ENCODE results near the gene CARS1. TPM values are rescaled to one million over a fixed set of nuclear protein-coding genes. Genes with fewer than 3 reads are reported as not detected.

The CARS1 gene
- total RNA-seq, 1 donor from 2014 or later: 33.2 TPM

GRCh38 chr11:2960139-2960538 is 97.1 kb downstream of the CARS1 start:
- no peak for DNase-seq (ENCODE audit: low spot score)

GRCh38 chr11:2958251-2958650 is 99.0 kb downstream of the CARS1 start:
- no peak for DNase-seq (ENCODE audit: low spot score)

GRCh38 chr11:2955906-2956476 is 101.2 kb downstream of the CARS1 start:
- no peak for DNase-seq (ENCODE audit: low spot score)

GRCh38 chr11:2954263-2954662 is 103.0 kb downstream of the CARS1 start:
- no peak for DNase-seq (ENCODE audit: low spot score)

GRCh38 chr11:2952290-2952689 is 104.9 kb downstream of the CARS1 start:
- no peak for DNase-seq (ENCODE audit: low spot score)

- no peak for DNase-seq (ENCODE audit: low spot score)
Observed at GRCh38 chr11:2951231-2952110, 105.8 kb downstream of the CARS1 start.

Other genes starting within 250 kb of the CARS1 start
- gene CDKN1C, start 171.6 kb downstream of the CARS1 start, total RNA-seq (ENCODE audit: insufficient read depth, low replicate concordance): 651 TPM
- gene PHLDA2, start 128.0 kb downstream of the CARS1 start, total RNA-seq (ENCODE audit: insufficient read depth, low replicate concordance): not detected
- 91.0 TPM for gene NAP1L4, start 65.1 kb downstream of the CARS1 start, total RNA-seq (ENCODE audit: insufficient read depth, low replicate concordance)
- gene OSBPL5, start 107.9 kb upstream of the CARS1 start, total RNA-seq (ENCODE audit: insufficient read depth, low replicate concordance): 40.0 TPM
- gene MRGPRG, start 161.4 kb upstream of the CARS1 start, total RNA-seq (ENCODE audit: insufficient read depth, low replicate concordance): not detected
- 0.48 TPM for gene MRGPRE, start 175.0 kb upstream of the CARS1 start, total RNA-seq (ENCODE audit: insufficient read depth, low replicate concordance)

All from umbilical cord (tissue), 2 donors.